KMS-11 (cell line): ENCODE measurements around the gene PDE11A.

Experiments used
- H2AFZ ChIP-seq: fragments of 200-600 bp; sonication (generic); 2 replicates; pipeline ENCODE4 v1.6.1; 2016; ENCODE audit warnings: antibody characterized with exemption, mixed run types, low read depth
- H3K27ac ChIP-seq: fragments of 200-600 bp; sonication (generic); 2 replicates; pipeline ENCODE4 v1.6.1; 2016; ENCODE audit warnings: mild to moderate bottlenecking, mixed run types
- H3K27me3 ChIP-seq: fragments of 200-600 bp; sonication (generic); 2 replicates; pipeline ENCODE4 v1.6.1; 2017; ENCODE audit warnings: mild to moderate bottlenecking, low read depth, mixed run types, moderate library complexity; ENCODE audit not compliant: insufficient read depth
- H3K36me3 ChIP-seq: fragments of 200-600 bp; sonication (generic); 2 replicates; pipeline ENCODE4 v1.6.1; 2017; ENCODE audit warnings: mild to moderate bottlenecking, mixed run types; ENCODE audit not compliant: insufficient read depth
- H3K4me1 ChIP-seq: fragments of 200-600 bp; sonication (generic); 2 replicates; pipeline ENCODE4 v1.6.1; 2016; ENCODE audit warnings: mild to moderate bottlenecking, low read depth, mixed run types; ENCODE audit not compliant: poor library complexity, severe bottlenecking
- H3K4me2 ChIP-seq: fragments of 200-600 bp; sonication (generic); 2 replicates; pipeline ENCODE4 v1.7.0; 2016; ENCODE audit warnings: mild to moderate bottlenecking, mixed run types
- H3K4me3 ChIP-seq: fragments of 200-600 bp; sonication (generic); IDR thresholded peaks from 2 replicates; pipeline ENCODE4 v1.6.1; 2017; ENCODE audit warnings: low read depth, low read length, mixed read lengths; ENCODE audit not compliant: insufficient read depth
- H3K79me2 ChIP-seq: fragments of 200-600 bp; sonication (generic); 2 replicates; pipeline ENCODE4 v1.6.1; 2016; ENCODE audit warnings: low read depth, mixed run types; ENCODE audit not compliant: insufficient read depth
- H3K9ac ChIP-seq: fragments of 200-600 bp; sonication (generic); 2 replicates; pipeline ENCODE4 v1.6.1; 2016; ENCODE audit warnings: mild to moderate bottlenecking, mixed run types
- H4K20me1 ChIP-seq: fragments of 200-600 bp; sonication (generic); 2 replicates; pipeline ENCODE4 v1.6.1; 2016; ENCODE audit warnings: mild to moderate bottlenecking, mixed run types; ENCODE audit not compliant: insufficient read depth
- CTCF ChIP-seq: fragments of 200-600 bp; sonication (generic); conservative IDR thresholded peaks from 2 replicates; pipeline ENCODE4 v1.6.1; 2017; ENCODE audit warnings: low read depth, mild to moderate bottlenecking, antibody characterized with exemption, low read length, moderate library complexity, mixed read lengths

Gene PDE11A

GRCh38 chr2:177589186-177589585 lies 483.4 kb downstream of the PDE11A start:
- no peak overlapping the region for H3K4me3 ChIP-seq
- H3K27me3 ChIP-seq, result no peaks in the 10 kb centered on the region
- H4K20me1 ChIP-seq, result no peaks in the 10 kb centered on the region
- H2AFZ ChIP-seq, result no peak overlapping the region
- no peak overlapping the region for H3K27ac ChIP-seq
- H3K9ac ChIP-seq, result no peak overlapping the region
- TF ChIP-seq CTCF, result no peak
- H3K79me2 ChIP-seq, result no peaks in the 10 kb centered on the region
- H3K36me3 ChIP-seq, result no peaks in the 10 kb centered on the region
- no peak overlapping the region for H3K4me2 ChIP-seq
- H3K4me1 ChIP-seq, result no peaks in the 10 kb centered on the region

GRCh38 chr2:177588671-177589070 lies 483.9 kb downstream of the PDE11A start:
- Histone ChIP-seq H3K4me1 (no peaks in the 10 kb centered on the region), H3K9ac (no peak overlapping the region), H4K20me1 (no peaks in the 10 kb centered on the region), H3K79me2 (no peaks in the 10 kb centered on the region), H3K36me3 (no peaks in the 10 kb centered on the region), H3K4me2 (no peak overlapping the region), H3K4me3 (no peak overlapping the region), H3K27me3 (no peaks in the 10 kb centered on the region), H2AFZ (no peak overlapping the region), H3K27ac (no peak overlapping the region)
- TF ChIP-seq CTCF, result no peak

- Histone ChIP-seq H4K20me1 (no peaks in the 10 kb centered on the region), H3K4me2 (no peak overlapping the region), H3K4me1 (no peaks in the 10 kb centered on the region), H3K27ac (no peak overlapping the region), H3K9ac (no peak overlapping the region), H3K79me2 (no peaks in the 10 kb centered on the region), H2AFZ (no peak overlapping the region), H3K27me3 (no peaks in the 10 kb centered on the region), H3K36me3 (no peaks in the 10 kb centered on the region), H3K4me3 (no peak overlapping the region)
- TF ChIP-seq CTCF, result no peak
Measured at GRCh38 chr2:177587371-177587770, 485.2 kb downstream of the PDE11A start.

DNA sequence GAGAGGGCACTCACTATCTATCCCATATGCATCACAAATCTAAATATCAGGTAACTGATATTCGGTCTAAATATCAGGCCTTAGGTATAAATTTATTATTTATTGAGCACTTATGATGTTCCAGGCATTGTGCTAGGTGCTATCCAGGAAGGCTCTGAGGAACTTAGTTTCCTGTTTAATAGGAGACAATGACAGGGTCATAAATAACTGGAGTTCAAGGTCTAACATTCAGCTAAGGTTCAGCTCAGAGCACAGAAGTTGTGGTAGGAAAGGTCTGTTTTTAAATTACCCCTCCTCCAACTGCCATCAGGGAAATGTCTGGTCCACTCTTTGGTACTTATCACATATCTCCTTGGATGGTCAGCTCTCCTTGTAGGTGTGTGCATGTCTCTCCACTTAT lies 486.4 kb downstream of the PDE11A start:
- no peaks in the 10 kb centered on the region for H3K36me3 ChIP-seq
- H3K4me1 ChIP-seq, result no peaks in the 10 kb centered on the region
- H3K79me2 ChIP-seq, result no peaks in the 10 kb centered on the region
- H3K9ac ChIP-seq, result no peak overlapping the region
- no peak overlapping the region for H3K27ac ChIP-seq
- no peaks in the 10 kb centered on the region for H3K27me3 ChIP-seq
- no peaks in the 10 kb centered on the region for H4K20me1 ChIP-seq
- TF ChIP-seq CTCF, result no peak
- no peak overlapping the region for H3K4me3 ChIP-seq
- H2AFZ ChIP-seq, result no peak overlapping the region
- H3K4me2 ChIP-seq, result no peak overlapping the region
